ENCODE measurements around the gene DHRS7B.

GRCh38 chr17:21131137-21131536 is 4.4 kb downstream of the DHRS7B start:
- no peak for TF ChIP-seq CTCF (IDR thresholded peaks at IDR 0.05)
- no peak for TF ChIP-seq POLR2A (IDR thresholded peaks at IDR 0.05)
- no peak for TF ChIP-seq POLR2AphosphoS5 (IDR thresholded peaks at IDR 0.05)
- TF ChIP-seq EP300 (IDR thresholded peaks at IDR 0.05): no peak
